Endothelial cell of umbilical vein (primary cell): ENCODE measurements around the gene INTS7. TPM values are rescaled to one million over a fixed set of nuclear protein-coding genes. Genes with fewer than 3 reads are reported as not detected.

ENCODE experiments used
- BruUV-seq: library from RNA; stranded (reverse); fragments of 400-500 nt; replicated peaks from 2 replicates; lab custom pipeline; 2021; lab: Mats Ljungman, UMichigan
- CTCF ChIA-PET: fragments of 300-600, 350-600 bp; sonication (Branson Sonifier 250); formaldehyde crosslinking; loops from one replicate; lab custom pipeline; 2021; ENCODE audit warnings: antibody characterized with exemption, inconsistent platforms; lab: Charles Lee
- POLR2A ChIA-PET: fragments of 300-600, 350-600 bp; sonication (Branson Sonifier 250); formaldehyde crosslinking; loops from one replicate; lab custom pipeline; 2021; ENCODE audit warnings: antibody characterized with exemption, inconsistent platforms; lab: Charles Lee
- DNase-seq: peaks from one replicate; pipeline ENCODE4 v3.0.0-alpha.2; 2011; ENCODE audit warnings: low read depth, low spot score
- FAIRE-seq: peaks from 2 replicates; lab custom pipeline; 2011; peaks lifted over from hg19 to GRCh38; lab: Jason Lieb, UNC
- H2AFZ ChIP-seq: 2 replicates; pipeline ENCODE4 v1.6.0; 2012; ENCODE audit warnings: low read depth, low read length, control low read depth, inconsistent platforms
- H3K27ac ChIP-seq: 2 replicates; pipeline ENCODE4 v1.5.1; 2011; ENCODE audit warnings: low read depth, mild to moderate bottlenecking, control low read depth, low read length, moderate library complexity; ENCODE audit not compliant: insufficient read depth
- H3K27me3 ChIP-seq, 2 experiments: 2 replicates each; pipeline versions ENCODE4 v1.6.0 to v1.6.1; 2011; ENCODE audit warnings: low read length in 2 of 2, mixed read lengths in 1 of 2; ENCODE audit not compliant: control insufficient read depth in 2 of 2, insufficient read depth in 2 of 2
- H3K36me3 ChIP-seq, 2 experiments: 2 replicates in 1 of 2; 3 replicates in 1 of 2; pipeline ENCODE4 v1.5.1; 2011; ENCODE audit warnings: low read length in 2 of 2, mild to moderate bottlenecking in 1 of 2, moderate library complexity in 1 of 2; ENCODE audit not compliant: control insufficient read depth in 2 of 2, insufficient read depth in 2 of 2; ENCODE audit errors: extremely low read depth in 1 of 2
- H3K4me1 ChIP-seq: 3 replicates; pipeline ENCODE4 v1.5.1; 2011; ENCODE audit warnings: mild to moderate bottlenecking, low read length; ENCODE audit not compliant: control insufficient read depth, insufficient read depth; ENCODE audit errors: extremely low read depth
- H3K4me2 ChIP-seq: 2 replicates; pipeline ENCODE4 v1.6.1; 2011; ENCODE audit warnings: low read length, control low read depth, mixed read lengths; ENCODE audit not compliant: insufficient read depth
- H3K4me3 ChIP-seq, 3 experiments: fragments of 200-600 bp in 1 of 3; sonication (generic), shearing (Covaris generic) in 1 of 3; replicated peaks in 1 of 3; 2 replicates each; pipeline ENCODE4 v1.5.1; 2011 to 2016; ENCODE audit warnings: control low read depth in 3 of 3, low read length in 3 of 3, mild to moderate bottlenecking in 2 of 3, inconsistent platforms in 1 of 3, low read depth in 1 of 3, moderate library complexity in 1 of 3; ENCODE audit not compliant: insufficient read depth in 1 of 3
- H3K79me2 ChIP-seq: 2 replicates; pipeline ENCODE4 v1.6.0; 2012; ENCODE audit warnings: low read length, inconsistent platforms; ENCODE audit not compliant: control insufficient read depth, insufficient read depth
- H3K9ac ChIP-seq: replicated peaks from 2 replicates; pipeline ENCODE3; 2011; ENCODE audit warnings: low read length, control low read depth; ENCODE audit not compliant: insufficient read depth; ENCODE audit errors: extremely low read depth
- H3K9me1 ChIP-seq: replicated peaks from 3 replicates; pipeline ENCODE4 v1.6.0; 2011; ENCODE audit warnings: mild to moderate bottlenecking, low read length; ENCODE audit not compliant: control insufficient read depth, insufficient read depth; ENCODE audit errors: extremely low read depth
- H3K9me3 ChIP-seq: replicated peaks from 2 replicates; pipeline ENCODE4 v1.5.1; 2012; ENCODE audit warnings: low read length, inconsistent platforms; ENCODE audit not compliant: control insufficient read depth, insufficient read depth
- H4K20me1 ChIP-seq: replicated peaks from 2 replicates; pipeline ENCODE3; 2011; ENCODE audit warnings: mild to moderate bottlenecking, low read length; ENCODE audit not compliant: control insufficient read depth, insufficient read depth; ENCODE audit errors: extremely low read depth
- FOS ChIP-seq: IDR thresholded peaks from 2 replicates; pipeline ENCODE4 v1.6.1; 2011; ENCODE audit warnings: mild to moderate bottlenecking, low read length, moderate library complexity, borderline replicate concordance; ENCODE audit not compliant: insufficient read depth
- JUN ChIP-seq: IDR thresholded peaks from 2 replicates; pipeline ENCODE4 v1.6.1; 2011; ENCODE audit warnings: borderline replicate concordance, low read depth; ENCODE audit not compliant: insufficient read length, insufficient read depth
- MYC ChIP-seq: IDR thresholded peaks from one replicate; pipeline ENCODE4 v1.6.1; 2011; ENCODE audit warnings: mild to moderate bottlenecking, low read depth, low read length
- POLR2A ChIP-seq: IDR thresholded peaks from 2 replicates; pipeline ENCODE4 v1.6.1; 2012; ENCODE audit warnings: low read depth, mild to moderate bottlenecking, control low read depth, low read length
- POLR2AphosphoS5 ChIP-seq: IDR thresholded peaks from 2 replicates; pipeline ENCODE4 v1.6.1; 2012; ENCODE audit warnings: low read depth, mild to moderate bottlenecking, control low read depth, low read length, moderate library complexity; ENCODE audit not compliant: insufficient read depth
- dilution Hi-C: fragments of 300-500 bp; cut with MboI; formaldehyde crosslinking; loops from one replicate; pipeline ENCODE4 v1.15.0; 2019; ENCODE audit warnings: low sequenced_read_pairs; ENCODE audit not compliant: extremely low pct_ligation_motif_present
- intact Hi-C: fragments of 100-400 bp; cut with micrococcal nuclease; formaldehyde crosslinking; loops from one replicate; pipeline ENCODE4 v1.10.0; 2022
- polyA plus RNA-seq, 4 experiments: library from polyadenylated mRNA; depleted of rRNA in 3 of 4; stranded (reverse) in 3 of 4; unstranded in 1 of 4; fragments of >200 nt; gene quantifications; 2 replicates each; pipeline versions ENCODE4 v1.2.1 to v1.2.3, GENCODE V29; 2011 to 2012; ENCODE audit warnings: missing spikeins in 1 of 4
- total RNA-seq: library from RNA; stranded (reverse); gene quantifications from 2 replicates; pipeline ENCODE4 v1.2.3, GENCODE V29; 2021
- TF ChIP-seq, protein P1 (sequence below), 2 donors: IDR thresholded peaks; 1 replicate in 1 of 2; 2 replicates in 1 of 2; pipeline ENCODE4 v1.5.1; 2011; ENCODE audit warnings: low read length in 2 of 2, mild to moderate bottlenecking in 2 of 2, moderate library complexity in 2 of 2, control low read depth in 1 of 2, inconsistent platforms in 1 of 2, low read depth in 1 of 2; ENCODE audit not compliant: insufficient read depth in 1 of 2; ENCODE audit errors: extremely low read depth in 1 of 2

Gene INTS7
- total and polyA plus RNA-seq, 2 donors (not counting 3 experiments of a cell fraction or from before 2014, with no cell fraction given) = 9.1 to 18.1 TPM

DNA sequence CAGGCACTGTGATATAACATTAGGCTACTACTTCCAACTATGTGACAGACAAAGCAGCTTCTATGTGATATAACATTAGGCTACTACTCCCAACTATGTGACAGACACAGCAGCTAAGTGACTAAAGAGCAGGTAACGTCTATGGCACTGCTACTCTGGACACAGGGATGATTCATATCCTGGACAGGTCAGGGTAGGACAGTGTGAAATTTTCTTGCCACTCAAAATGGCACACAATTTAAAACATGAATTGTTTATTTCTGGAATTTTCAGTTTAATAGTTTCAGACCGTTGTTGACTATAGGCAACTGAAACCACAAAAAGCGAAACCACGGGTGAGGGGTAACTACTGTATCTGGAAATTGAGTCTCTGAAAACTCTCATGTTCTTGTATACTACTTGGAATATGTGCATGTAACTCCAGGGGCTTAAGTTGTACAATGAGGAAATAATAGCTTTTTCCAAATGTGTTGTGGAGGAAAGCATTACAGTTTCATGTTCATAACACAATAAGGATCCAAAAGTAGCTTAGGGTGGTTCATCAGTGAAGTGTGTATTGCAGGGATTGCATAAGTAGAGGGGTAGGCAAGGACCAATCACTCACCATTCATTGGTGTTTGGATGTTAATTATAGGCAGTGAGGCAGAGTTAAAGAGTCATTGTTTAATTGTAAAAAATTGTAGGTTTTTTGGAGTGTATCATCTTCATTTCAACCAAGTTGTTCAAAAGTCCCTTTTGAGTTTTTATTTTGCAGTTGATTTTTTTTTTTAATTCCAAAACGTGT, 5.5 kb upstream of the INTS7 start:
- POLR2A ChIA-PET = no interaction called here

More for the DNA sequence above, 5.5 kb upstream of the INTS7 start:
- peaks cover 25% of the 10 kb centered on the region for H3K4me1 ChIP-seq
- dilution Hi-C loops = no loop called here
- peak; percentile 31 for DNase-seq
- peaks cover 65% of the 10 kb centered on the region for H3K79me2 ChIP-seq
- CTCF ChIA-PET = interaction anchor here (0.7 to 1.6 kb wide), 5 partner anchors 28 to 360 kb away, joined by 3 to 6 read pairs (median 4); no protein-coding TSS in a partner anchor
- H3K4me2 ChIP-seq = peak overlapping the region; percentile 24
- H4K20me1 ChIP-seq = no peaks in the 10 kb centered on the region
- no peak overlapping the region for H3K4me3 ChIP-seq
- H3K36me3 ChIP-seq = no peaks in the 10 kb centered on the region
- no peak overlapping the region for H3K27ac ChIP-seq
- BruUV-seq = no TSS peak
- no peak for TF ChIP-seq POLR2A
- TF ChIP-seq, protein P1, sequence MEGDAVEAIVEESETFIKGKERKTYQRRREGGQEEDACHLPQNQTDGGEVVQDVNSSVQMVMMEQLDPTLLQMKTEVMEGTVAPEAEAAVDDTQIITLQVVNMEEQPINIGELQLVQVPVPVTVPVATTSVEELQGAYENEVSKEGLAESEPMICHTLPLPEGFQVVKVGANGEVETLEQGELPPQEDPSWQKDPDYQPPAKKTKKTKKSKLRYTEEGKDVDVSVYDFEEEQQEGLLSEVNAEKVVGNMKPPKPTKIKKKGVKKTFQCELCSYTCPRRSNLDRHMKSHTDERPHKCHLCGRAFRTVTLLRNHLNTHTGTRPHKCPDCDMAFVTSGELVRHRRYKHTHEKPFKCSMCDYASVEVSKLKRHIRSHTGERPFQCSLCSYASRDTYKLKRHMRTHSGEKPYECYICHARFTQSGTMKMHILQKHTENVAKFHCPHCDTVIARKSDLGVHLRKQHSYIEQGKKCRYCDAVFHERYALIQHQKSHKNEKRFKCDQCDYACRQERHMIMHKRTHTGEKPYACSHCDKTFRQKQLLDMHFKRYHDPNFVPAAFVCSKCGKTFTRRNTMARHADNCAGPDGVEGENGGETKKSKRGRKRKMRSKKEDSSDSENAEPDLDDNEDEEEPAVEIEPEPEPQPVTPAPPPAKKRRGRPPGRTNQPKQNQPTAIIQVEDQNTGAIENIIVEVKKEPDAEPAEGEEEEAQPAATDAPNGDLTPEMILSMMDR (IDR thresholded peaks at IDR 0.05; ENCODE audit: extremely low read depth in 1 of 2, insufficient read depth in 1 of 2, low read depth in 1 of 2, low read length in 2 of 2) = no peak
- peak; percentile 13 for TF ChIP-seq FOS
- peak; percentile 9 for TF ChIP-seq JUN
- TF ChIP-seq MYC = no peak
- no peak for TF ChIP-seq POLR2AphosphoS5
- intact Hi-C loops = no loop called here
- no peaks in the 10 kb centered on the region for H3K9me3 ChIP-seq
- no peaks in the 10 kb centered on the region for H3K9me1 ChIP-seq
- H2AFZ ChIP-seq = no peak overlapping the region
- no peak overlapping the region for H3K9ac ChIP-seq
- H3K27me3 ChIP-seq = no peaks in the 10 kb centered on the region
- peak; percentile 56 for FAIRE-seq
